Peyer's patch (tissue), 4 donors: Measurements from ENCODE around the gene MRM1.

Source experiments
- CTCF ChIP-seq, 6 experiments: fragments of 450-650 bp in 4 of 6; fragments of 200-600 bp in 2 of 6; sonication (generic) in 1 of 6; IDR thresholded peaks; one replicate each; pipeline ENCODE4 v1.5.1; 2017 to 2019; ENCODE audit warnings: antibody characterized with exemption in 6 of 6, mild to moderate bottlenecking in 3 of 6, moderate library complexity in 1 of 6
- POLR2A ChIP-seq, 2 donors: fragments of 450-650 bp; IDR thresholded peaks; one replicate each; pipeline ENCODE4 v1.5.1; 2017; ENCODE audit warnings: antibody characterized with exemption in 2 of 2, mild to moderate bottlenecking in 2 of 2, moderate library complexity in 2 of 2

- TF ChIP-seq CTCF (IDR thresholded peaks at IDR 0.05) (no peak), POLR2A (IDR thresholded peaks at IDR 0.05) (no peak)
Observed at GRCh38 chr17:36611345-36612072, 10.1 kb downstream of the MRM1 start.
